Brain microvascular endothelial cell (primary cell): ENCODE results near the gene GSN.
A peak's percentile ranks its signal among the peaks of the same experiment; 100 is the strongest.

Source experiments
- DNase-seq: peaks from one replicate; pipeline ENCODE4 v3.0.0-alpha.2; 2020
- H3K27ac ChIP-seq: fragments of 250-450 bp; sonication (Bioruptor Pico); 2 replicates; pipeline ENCODE4 v1.5.1; 2020; ENCODE audit warnings: mild to moderate bottlenecking, moderate library complexity
- H3K27me3 ChIP-seq: fragments of 250-450 bp; sonication (Bioruptor Pico); replicated peaks from 2 replicates; pipeline ENCODE4 v1.5.1; 2020; ENCODE audit warnings: mild to moderate bottlenecking
- H3K36me3 ChIP-seq: fragments of 250-450 bp; sonication (Bioruptor Pico); replicated peaks from 2 replicates; pipeline ENCODE4 v1.5.1; 2020; ENCODE audit warnings: mild to moderate bottlenecking
- H3K4me3 ChIP-seq: 2 replicates; pipeline ENCODE4 v1.5.1; 2011; ENCODE audit warnings: low read depth, mild to moderate bottlenecking, control low read depth, low read length, moderate library complexity
- CTCF ChIP-seq: IDR thresholded peaks from 2 replicates; pipeline ENCODE4 v1.5.1; 2011; ENCODE audit warnings: low read depth, mild to moderate bottlenecking, moderate library complexity, low read length, control low read depth, inconsistent platforms; ENCODE audit errors: missing control alignments
- in situ Hi-C: cut with HindIII; loops from 2 replicates; pipeline ENCODE4 v1.10.0; 2017; ENCODE audit warnings: low sequenced_read_pairs, low pct_ligation_motif_present

Gene GSN

GRCh38 chr9:121282277-121283079, 14.5 kb downstream of the GSN start:
- in situ Hi-C loops = no loop called here
- Histone ChIP-seq H3K36me3 (peaks cover 2% of the 10 kb centered on the region), H3K4me3 (no peak overlapping the region), H3K27ac (no peak overlapping the region), H3K27me3 (no peaks in the 10 kb centered on the region)
- TF ChIP-seq CTCF = no peak
- no peak for DNase-seq

GRCh38 chr9:121283080-121283398, 15.1 kb downstream of the GSN start:
- no peak overlapping the region for H3K27ac ChIP-seq
- H3K4me3 ChIP-seq = no peak overlapping the region
- in situ Hi-C loops = no loop called here

GRCh38 chr9:121283856-121284732, 16.1 kb downstream of the GSN start:
- in situ Hi-C loops = no loop called here
- H3K36me3 ChIP-seq = peaks cover 9% of the 10 kb centered on the region
- H3K4me3 ChIP-seq = no peak overlapping the region
- H3K27ac ChIP-seq = no peak overlapping the region
- no peak for TF ChIP-seq CTCF
- H3K27me3 ChIP-seq = no peaks in the 10 kb centered on the region
- DNase-seq = no peak

More at GRCh38 chr9:121283080-121283398, 15.1 kb downstream of the GSN start:
- no peaks in the 10 kb centered on the region for H3K27me3 ChIP-seq
- DNase-seq = no peak
- no peak for TF ChIP-seq CTCF
- H3K36me3 ChIP-seq = peaks cover 3% of the 10 kb centered on the region

- TF ChIP-seq CTCF = no peak
- Histone ChIP-seq H3K36me3 (peaks cover 9% of the 10 kb centered on the region), H3K27ac (no peak overlapping the region)
Measured at GRCh38 chr9:121284733-121285451, 16.9 kb downstream of the GSN start.

GRCh38 chr9:121285835-121286687, 18.1 kb downstream of the GSN start:
- H3K27me3 ChIP-seq = no peaks in the 10 kb centered on the region
- TF ChIP-seq CTCF = no peak
- H3K4me3 ChIP-seq = no peak overlapping the region
- in situ Hi-C loops = no loop called here
- H3K36me3 ChIP-seq = peaks cover 9% of the 10 kb centered on the region
- peak; percentile 52 for DNase-seq
- peak overlapping the region; percentile 97 for H3K27ac ChIP-seq

More at GRCh38 chr9:121284733-121285451, 16.9 kb downstream of the GSN start:
- Histone ChIP-seq H3K4me3 (no peak overlapping the region), H3K27me3 (no peaks in the 10 kb centered on the region)
- no peak for DNase-seq
- in situ Hi-C loops = no loop called here
